GM19455 (cell line): ENCODE results near the gene PORCN.

Source experiments
- ATAC-seq: cut with Tn5 transposase; IDR thresholded peaks from one replicate; pipeline ENCODE4 v1.9.1; 2021; ENCODE audit not compliant: unreplicated experiment

The PORCN gene

DNA sequence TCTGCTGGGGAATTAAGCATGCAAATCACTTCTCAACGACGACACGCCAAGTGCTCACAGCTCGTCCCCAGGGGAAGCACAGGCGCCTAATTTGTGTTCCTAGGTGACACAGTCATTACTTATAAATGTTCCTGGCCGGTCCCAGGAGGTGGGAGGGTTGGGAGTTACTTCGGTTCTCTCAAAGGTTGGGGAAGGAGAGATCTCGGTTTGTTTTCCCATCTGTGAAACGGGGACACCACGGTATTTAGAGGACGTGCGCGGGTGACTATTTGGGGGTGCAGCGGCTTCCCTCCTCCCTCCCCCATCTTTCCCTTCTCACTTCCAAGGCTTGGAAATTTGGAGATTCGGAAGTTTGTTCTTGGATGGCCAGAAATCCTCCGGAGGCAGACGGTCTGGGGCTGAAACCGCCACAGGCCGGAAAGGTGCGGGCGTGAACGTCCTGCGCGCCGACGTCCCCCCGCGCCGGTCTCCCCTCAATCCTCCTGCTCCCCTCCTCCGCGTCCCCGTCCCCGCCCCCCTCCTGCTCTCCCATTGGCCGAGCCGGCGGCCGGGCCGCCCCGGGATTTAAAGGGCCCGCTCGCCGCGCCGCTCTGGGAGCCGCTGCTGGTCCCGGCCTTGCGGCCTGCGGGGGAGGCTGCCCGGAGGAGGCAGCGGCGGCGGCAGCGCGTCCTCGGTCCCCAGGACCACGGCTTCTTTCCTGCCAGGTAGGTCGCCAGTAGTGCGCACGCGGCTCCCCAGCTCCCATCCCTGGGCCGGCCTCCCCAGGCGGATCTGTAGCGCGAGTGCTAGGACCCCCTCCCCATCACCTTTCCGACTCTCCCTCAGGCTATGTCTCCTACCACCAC is at the start of gene PORCN:
Gene PORCN (plus strand): TSS at position 593 of the 845 bp plus-strand sequence. CDS start 829 bp downstream, outside the sequence.
- ATAC-seq: no peak

DNA sequence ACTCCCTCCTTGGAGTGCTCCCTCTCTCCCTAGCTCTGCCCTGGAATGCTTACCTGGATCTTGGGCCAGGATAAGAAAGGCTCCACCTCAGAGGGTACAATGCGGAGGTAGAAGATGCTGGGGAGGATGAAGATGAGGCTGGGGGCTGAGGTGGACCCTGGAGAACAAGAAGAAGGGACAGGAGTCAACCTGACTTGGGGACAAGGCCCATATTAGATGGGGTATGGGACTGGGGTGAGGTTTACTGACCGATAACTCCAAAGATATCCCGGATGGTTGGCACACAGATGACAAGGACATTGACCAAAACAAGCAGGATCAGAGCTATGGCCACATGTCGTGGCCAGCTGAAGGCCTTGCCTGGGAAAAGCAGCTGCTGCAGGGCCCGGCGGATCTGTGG is 49.3 kb upstream of the PORCN start:
- no peak for ATAC-seq

DNA sequence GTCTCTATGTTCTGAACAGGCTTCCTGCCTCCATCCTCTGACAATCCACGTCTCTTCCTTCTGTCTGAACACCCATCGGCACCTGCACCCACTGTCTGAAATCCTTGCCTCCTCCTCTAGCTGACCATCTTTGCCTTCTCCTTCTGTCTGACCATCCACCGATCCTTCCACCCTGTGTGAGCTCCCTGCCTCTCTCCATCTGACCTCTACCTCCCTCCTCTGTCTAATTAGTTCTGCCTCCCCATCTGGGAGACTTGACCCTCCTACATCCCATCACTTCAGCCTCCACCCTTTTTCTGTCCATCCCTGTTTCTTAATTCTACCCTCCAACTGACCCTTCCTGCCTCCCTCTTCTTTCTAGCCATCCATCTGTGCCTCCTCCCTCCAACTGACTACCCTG is 48.8 kb upstream of the PORCN start:
- no peak for ATAC-seq

DNA sequence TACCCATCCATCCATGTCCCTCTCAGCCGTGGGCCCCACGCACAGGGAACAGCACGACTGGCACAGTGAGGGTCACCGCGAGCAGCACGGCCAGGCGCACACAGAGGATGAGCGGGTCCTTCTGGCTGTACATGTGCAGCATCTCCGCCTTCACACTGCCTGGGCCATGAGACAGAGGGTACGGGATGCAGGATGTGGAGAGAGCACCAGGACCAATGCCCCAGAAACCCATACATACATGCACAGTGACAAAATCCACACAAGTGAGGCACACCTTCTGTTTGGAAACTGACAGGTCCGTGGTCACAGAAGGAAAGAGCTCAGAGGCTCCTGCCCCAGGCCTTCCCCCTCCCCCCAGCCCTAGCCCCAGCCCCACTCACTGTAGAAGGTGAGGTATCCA is 48.2 kb upstream of the PORCN start:
- ATAC-seq: no peak

DNA sequence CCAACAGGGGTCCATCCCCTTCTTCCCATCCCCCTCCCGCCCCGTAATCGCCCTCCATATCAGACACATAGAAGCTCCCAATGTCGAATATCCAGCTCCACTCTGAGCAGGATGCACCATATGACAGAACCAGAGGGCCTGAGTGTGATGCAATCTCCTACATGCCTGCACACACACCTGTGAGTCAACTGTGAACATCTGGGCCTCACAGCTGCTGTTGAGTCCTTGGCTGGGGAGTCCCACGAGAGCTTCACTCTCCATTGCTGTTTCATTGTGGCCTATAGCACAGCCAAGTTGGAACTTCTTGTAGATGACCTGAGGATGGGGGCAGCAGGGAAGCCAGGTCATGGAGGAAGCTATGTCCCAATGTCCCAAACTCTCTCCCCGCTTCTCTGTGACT is 47.0 kb upstream of the PORCN start:
- no peak for ATAC-seq

DNA sequence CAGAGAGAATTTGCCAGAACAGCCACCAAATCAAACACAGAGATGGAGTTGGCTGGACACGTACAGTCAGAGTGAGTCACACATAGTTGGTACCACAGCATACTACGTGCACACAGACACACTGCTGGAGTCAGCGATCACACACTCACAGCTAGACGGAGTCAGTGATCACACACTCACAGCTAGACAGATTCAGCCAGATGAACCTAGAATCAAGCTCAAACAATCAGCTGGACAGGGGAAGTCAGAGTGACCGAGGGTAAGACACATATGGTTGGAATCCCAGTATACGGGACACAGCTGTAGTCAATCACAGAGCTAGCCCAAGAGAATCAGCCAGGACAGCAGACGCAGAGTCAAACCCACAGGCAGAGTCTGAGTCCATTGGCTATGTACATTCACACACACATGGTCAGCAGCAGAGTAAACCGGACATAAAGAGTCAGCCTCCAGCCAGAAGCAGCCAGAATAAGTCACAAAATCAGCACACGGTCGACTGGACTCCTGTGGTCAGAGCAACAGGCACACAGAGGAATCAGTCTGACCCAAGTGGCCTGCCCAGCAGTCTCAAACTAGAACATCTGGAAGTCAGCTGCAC is 43.4 kb upstream of the PORCN start:
- no peak for ATAC-seq

DNA sequence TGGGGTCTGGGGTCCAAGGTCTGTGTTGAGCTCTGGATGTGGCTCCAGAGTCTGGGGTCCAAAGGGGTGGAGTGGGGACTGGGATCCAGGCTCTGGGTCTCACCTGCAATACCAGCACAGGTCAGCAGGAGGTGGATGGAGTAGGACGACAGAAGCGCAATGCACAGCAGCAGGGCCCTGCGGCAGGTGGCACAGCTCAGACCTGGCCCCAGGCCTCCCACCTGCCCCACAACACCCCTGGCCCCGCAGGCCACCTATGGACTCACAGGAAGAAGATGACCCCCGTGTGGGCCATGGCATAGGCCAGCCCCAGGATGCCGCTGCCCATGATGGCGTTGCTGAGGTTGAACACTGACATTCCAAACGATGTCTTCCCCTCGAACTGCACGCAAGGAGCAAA is 42.1 kb upstream of the PORCN start:
- ATAC-seq: no peak

DNA sequence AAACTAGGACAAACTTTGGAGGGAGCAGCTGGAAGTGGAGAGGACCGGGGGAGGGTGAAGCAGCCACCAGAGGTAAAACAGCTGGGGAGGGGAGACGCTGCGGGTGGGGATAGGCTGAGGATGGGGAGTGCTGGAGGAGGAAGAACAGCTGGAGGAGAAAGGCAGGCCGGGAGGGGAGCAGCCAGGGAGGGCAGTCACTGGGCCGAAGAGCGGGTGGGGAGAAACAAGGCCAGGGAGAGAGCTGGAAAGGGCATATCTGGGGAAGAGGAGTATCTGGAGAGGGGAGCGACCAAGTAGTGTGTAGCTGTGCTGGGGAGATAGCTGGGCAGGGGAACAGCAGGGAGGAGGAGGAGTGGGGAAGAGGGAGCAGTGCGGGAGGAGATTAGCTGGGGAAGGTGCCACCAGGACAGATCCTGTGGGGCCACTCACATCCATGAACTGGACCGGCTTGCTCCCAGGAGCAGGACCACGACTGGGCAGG is 41.5 kb upstream of the PORCN start:
- no peak for ATAC-seq

DNA sequence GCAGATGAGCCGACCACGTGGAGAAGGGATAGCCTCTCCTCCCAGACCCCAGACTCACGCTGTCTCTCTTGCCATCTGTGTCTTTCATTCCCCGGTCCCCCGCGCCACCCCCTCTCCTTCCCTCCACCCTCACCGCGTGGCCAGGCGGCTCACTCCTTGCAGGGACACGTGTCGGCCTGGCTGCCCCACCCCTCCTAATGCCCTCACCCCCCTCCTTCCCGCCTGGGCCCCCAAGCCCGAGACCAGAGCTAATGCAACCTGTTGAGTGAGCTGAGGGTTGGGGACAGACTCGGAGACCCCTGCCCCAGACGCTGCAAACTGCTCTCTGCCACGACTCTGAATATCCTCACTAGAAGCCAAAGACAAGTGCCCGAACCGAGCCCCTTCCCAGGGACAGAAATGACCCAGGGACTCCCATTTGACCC is 40.5 kb upstream of the PORCN start:
- no peak for ATAC-seq

DNA sequence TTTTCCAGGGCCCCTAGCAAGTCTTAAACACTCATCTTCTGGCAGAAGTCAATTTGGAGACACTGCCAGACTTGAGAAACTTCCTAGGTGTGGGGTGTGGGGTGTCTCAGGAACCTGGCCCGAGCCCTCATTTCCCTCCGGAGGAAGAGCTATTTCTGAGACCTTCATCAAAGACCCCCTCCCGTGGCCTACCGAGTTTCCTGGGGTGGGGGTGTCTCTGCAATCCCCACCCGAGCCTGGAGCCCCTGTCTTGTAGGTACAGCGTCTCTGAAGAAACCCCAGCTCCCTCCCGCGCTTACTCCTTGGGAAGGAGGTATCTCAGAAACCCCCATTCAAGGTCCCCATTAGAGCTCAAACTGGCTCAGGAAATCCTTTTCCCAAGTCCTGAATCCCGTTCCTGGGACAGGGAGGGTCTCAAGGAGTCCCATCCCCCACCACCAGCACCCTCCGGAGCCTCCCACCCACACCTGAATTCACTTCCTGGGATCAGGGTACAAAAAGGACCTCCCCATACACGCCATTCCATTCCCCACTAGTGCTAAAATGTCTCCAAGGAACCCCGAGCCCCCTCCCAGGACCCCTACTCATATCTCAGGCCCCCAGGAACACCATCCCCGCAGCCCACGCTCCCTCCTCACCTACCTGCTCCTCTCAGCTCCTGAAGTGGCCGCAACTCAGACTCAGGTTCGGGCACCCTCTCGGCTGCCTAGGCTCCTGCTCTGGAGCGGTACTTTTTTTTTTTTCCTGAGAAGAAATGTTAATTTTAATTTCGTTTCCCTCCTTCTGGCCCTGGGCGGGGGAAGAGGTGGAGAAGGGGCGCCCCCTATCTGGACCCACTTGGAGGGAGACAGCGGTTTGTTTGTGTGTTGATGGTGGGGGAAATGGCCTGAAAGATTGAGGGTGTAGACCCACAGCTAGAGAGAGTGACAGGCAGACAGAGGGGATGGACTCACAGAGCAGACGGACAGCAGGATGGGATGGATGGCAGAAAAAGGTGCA is 39.8 kb upstream of the PORCN start:
- ATAC-seq: no peak

DNA sequence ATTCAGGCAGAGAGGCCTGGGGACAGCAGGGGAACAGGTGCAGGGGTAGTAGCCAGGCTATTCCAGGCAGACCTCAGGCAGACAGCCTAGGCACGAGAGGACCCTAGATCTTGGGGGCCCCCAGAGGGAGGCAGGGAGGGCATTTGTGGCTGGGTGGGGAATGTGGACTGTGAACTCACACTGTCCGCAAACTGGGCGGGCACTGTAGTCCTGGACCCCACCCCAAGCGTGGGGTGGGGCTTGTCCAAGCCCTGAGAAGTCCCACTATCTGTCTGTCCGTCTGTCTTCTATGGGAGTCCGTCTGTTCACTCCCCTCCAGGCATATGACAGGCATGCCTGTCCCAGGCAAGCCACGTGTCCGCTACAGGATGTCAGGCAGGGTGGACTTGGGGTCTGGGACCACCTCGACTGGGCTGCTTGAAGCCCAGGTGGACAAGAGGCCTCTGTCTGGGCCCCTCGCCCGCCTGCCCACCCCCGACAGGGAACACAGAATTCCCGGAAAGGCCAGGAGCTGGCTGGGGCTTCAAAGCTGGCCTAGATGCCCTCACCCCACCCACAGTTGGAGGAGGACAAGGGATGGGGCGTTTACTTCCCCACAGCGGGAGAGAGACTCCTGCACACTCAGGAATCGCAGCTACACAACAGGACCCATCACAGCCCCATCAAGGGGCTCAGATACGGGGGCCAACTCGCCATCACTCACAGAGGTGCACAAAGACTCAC is 38.5 kb upstream of the PORCN start, which contains the start of gene SLC38A5:
Gene SLC38A5 (minus strand): TSS at position 151 of the 723 bp plus-strand sequence. CDS start 2,336 bp downstream, outside the sequence.
- ATAC-seq: no peak

DNA sequence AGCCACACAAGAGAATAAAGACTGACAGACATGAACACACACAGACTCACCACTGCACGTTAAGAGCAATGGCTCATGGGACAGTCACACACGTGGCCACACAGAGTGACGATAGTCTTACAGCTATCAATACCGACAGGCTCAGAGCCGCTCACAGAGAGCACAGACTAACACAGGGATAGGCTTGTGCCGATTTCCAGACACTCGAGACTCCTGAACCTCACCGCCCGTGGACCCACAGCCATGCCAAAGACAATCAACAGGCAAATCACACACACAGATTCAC is 38.0 kb upstream of the PORCN start:
- no peak for ATAC-seq

DNA sequence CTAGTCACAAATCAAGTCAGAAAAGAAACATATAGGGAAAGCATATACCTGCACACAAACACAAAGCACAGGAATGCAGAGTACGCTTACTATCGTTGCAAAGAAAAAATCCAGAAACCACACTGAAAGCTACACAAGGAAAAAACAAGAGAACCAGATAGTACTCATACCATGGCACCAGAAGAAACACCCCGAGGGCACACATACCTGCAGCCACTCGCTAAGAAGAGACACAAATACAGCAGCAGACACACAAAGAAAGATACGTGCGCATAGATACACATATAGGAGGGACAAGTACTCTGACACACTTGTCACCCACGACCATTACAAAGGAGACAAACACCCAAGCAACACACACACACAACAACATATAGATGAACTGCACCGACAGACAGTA is 37.3 kb upstream of the PORCN start:
- ATAC-seq: no peak

DNA sequence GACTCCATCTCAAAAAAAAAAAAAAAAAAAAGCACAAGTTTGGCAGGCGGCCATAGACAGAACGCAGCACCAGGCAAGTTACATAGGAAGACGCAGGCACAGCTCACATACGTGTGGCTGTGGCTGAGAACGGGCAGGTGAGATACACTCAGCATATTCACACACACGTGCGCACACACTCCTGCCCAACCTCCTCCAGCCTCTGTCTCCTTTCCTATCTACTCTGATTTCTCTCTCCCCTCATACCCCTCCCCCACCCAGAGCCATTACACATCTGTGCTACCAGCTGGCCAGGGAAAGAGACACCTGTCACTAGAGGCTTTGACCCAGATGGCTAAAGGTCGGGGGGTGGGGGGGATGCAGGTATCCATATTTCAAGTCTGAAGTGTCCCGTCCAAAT is 36.6 kb upstream of the PORCN start:
- ATAC-seq: no peak

DNA sequence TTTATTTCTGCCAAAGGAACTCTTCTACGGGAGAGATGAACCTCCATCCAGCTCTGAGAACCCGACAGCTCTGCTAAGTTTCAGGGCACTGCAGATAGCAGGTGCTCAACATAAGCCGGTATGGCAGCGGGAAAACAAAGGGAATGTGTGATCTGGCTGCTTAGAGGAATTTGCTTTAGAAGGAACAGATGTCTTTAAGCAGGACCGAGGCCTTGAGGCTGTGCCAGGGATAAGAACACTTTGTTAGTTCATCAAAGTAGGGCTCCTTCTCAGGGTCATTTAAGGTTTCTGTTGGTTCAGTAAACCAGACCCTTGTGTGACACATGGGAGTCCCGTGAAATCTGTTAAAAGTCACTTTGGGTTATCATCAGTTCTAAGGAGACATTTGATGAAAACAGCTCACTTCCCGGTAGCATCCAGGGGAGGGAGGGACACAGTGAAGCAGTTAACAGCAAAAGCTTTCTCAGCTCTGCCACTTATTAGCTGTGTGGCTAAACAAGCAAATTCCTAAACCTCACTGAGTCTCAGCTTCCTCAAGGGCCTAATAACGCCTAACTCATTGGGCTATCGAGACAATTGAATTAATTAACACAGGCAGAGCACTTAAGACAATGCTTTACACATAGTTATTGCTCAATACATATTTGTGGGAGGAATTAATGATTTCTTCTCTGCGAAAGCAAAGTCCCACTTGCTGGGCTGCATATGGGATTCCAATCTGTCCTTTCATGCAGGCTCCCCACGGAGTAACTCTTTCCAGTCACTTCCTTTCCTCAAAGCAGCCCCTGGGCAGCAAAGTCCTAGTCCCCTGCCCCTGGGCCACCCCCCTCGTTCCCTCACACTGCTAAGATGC is 35.7 kb upstream of the PORCN start:
- ATAC-seq: no peak

DNA sequence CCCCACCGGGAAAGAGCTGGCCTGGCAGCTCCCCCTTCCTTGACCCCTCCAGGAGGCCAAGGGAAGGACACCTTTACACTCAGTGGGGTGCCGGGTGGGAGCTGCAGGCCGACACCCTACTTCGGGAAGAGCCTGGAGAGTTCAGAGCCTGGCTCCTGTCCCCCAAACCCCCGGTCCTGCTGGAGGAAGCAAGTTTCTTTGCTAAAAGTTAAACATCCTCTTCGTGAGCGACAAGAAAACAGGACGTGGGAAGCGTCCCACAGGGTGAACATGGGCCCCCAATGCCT is 35.1 kb upstream of the PORCN start:
- no peak for ATAC-seq

DNA sequence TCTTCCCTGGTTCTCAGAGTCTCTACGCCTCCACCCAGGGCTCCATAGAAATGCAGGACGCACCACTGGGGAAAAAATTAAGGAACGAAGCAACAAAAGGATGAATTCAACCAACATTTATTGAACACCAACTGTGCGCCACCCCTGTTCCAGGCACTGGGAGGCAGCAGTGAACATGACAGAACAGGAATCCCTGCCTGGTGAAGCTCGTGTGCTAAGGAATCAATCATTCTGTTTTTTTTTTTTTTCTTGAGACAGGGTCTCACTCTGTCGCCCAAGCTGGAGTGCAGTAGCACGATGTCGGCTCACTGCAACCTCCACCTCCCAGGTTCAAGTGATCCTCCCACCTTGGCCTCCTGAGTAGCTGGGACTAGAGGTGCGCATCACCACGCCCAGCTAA is 34.7 kb upstream of the PORCN start:
- no peak for ATAC-seq

DNA sequence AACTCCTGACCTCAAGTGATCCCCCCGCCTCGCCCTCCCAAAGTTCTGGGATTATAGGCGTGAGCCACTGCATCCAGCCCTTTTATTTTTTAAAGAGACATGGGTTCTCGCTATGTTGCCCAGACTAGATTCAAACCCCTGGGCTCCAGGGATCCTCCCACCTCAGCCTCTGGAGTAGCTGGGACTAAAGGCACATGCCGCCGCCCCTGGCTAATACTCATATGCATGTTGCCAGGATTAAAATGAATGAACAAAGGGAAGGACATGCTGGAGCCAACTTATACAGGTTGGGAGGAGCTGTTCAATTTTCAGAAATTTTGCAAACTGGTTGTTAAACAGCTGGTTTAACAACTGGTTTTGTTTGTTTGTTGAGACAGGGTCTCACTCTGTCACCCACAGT is 34.2 kb upstream of the PORCN start:
- no peak for ATAC-seq

DNA sequence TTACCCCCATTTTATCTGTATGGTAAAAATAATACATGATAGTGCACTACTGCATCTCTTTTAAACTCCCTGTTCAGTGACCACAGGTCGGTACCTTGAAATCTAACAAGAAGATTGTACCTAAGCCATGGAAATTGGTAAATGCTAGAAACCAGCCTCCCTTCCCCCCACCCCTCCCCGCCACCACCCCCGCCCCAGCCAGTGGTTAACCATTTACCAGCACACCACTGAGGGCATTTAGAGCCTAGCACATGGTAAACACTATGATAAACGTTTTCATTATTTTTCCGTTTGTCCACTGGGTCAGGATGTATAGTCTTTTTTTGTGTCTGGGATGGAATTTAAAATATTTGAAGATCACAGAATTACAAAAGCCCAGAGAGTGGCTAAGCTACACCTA is 33.5 kb upstream of the PORCN start:
- no peak for ATAC-seq
